HG03460 (cell line): ENCODE results near the gene SLF1.
A peak's percentile ranks its signal among the peaks of the same experiment; 100 is the strongest.

ENCODE experiments used
- ATAC-seq: cut with Tn5 transposase; IDR thresholded peaks from one replicate; pipeline ENCODE4 v1.9.1; 2021; ENCODE audit not compliant: unreplicated experiment

The SLF1 gene

DNA sequence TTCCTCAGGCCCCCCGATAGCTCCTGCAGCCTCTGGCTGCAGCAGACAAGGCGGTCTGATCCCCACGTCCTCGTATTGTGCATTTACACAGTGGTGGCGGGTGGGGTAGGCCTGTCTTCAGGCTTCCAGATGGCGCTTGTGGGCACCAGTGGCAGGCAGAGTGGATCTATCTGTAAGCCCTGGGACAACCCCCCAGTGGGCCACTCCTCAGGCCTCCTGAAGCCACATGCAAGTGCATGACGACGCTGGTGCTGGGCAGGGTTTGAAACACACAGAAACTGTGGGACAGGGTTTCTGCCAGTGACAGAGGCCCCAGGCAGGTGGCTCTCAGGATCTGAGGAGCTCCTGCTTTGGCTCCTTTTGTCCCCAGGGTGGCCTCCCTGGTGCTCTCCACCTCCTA lies 42.0 kb downstream of the SLF1 start:
- no peak for ATAC-seq

GRCh38 chr5:94661086-94661485 lies 42.6 kb downstream of the SLF1 start:
- no peak for ATAC-seq

DNA sequence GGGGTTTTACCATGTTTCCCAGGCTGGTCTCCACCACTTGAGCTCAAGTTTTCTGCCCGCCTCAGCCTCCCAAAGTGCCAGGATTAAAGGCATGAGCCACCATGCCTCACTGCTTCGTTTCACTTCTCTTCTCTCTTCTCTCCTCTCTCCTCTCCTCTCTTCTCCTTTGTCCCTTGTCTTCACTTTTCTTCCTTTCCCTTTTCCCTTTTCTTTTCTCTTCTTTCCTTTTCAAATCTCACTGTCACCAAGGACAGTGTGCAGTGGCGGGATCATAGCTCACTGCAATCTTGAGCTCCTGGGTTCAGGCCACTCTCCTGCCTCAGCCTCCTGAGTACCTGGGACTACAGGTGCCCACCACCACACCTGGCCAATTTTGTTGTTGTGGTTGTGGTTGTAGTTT lies 49.5 kb downstream of the SLF1 start:
- no peak for ATAC-seq

GRCh38 chr5:94670726-94671125 lies 52.3 kb downstream of the SLF1 start:
- no peak for ATAC-seq

GRCh38 chr5:94672746-94673145 lies 54.3 kb downstream of the SLF1 start:
- no peak for ATAC-seq

GRCh38 chr5:94674490-94675382 lies 56.3 kb downstream of the SLF1 start:
- no peak for ATAC-seq

- no peak for ATAC-seq
Measured at GRCh38 chr5:94675965-94676618, 57.6 kb downstream of the SLF1 start.

DNA sequence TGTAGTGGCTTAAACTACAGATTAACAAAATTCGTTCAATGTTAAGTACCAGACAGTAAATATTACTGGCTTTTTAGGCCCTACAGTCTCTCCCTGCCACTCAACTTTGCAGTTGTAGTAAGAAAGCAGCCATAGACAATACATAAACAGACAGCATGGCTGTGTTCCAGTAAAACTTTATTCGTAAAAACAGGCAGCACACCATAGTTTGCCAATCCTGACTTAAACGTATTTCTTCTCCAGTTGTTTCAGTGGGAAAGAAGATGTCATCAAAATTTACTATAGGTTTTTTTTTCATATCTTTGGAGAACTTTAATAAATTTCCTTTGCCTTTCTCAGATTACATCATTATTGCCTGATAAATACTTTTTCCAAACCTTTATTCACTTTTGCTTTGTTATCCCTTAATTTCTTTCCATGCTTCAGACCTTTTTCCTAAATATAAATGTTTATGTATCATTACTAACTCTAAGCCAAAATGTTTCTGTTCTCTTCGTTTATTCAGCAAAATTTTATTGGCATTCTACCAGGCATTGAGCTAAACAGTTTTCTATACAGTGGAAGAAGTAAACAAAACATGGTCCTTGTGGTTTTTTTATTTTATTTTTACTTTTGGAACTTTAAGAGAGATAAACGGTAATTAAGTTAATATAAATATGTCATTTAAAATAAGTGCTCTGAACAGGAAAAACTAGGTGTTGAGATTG lies 64.5 kb downstream of the SLF1 start:
- ATAC-seq, result no peak

GRCh38 chr5:94689908-94690307 lies 71.4 kb downstream of the SLF1 start:
- no peak for ATAC-seq

GRCh38 chr5:94690778-94691177 lies 72.3 kb downstream of the SLF1 start:
- no peak for ATAC-seq

- no peak for ATAC-seq
Measured at GRCh38 chr5:94691291-94691690, 72.8 kb downstream of the SLF1 start.

DNA sequence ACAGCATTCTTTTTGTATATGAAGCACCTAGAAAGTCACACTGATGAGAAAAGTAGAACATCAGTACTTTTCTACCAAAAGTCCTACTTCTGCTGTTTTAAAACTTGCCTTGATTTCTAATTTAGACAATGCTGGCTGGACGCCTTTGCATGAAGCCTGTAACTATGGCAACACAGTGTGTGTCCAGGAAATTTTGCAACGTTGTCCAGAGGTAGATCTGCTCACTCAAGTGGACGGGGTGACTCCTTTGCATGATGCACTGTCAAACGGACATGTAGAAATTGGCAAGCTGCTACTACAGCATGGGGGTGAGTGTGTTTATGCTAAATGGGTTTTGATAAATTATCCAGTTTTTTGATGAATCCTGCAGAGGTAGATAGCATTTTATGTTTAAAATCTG lies 73.5 kb downstream of the SLF1 start:
- ATAC-seq, result no peak

- ATAC-seq, result no peak
Measured at GRCh38 chr5:94692581-94692980, 74.1 kb downstream of the SLF1 start.

DNA sequence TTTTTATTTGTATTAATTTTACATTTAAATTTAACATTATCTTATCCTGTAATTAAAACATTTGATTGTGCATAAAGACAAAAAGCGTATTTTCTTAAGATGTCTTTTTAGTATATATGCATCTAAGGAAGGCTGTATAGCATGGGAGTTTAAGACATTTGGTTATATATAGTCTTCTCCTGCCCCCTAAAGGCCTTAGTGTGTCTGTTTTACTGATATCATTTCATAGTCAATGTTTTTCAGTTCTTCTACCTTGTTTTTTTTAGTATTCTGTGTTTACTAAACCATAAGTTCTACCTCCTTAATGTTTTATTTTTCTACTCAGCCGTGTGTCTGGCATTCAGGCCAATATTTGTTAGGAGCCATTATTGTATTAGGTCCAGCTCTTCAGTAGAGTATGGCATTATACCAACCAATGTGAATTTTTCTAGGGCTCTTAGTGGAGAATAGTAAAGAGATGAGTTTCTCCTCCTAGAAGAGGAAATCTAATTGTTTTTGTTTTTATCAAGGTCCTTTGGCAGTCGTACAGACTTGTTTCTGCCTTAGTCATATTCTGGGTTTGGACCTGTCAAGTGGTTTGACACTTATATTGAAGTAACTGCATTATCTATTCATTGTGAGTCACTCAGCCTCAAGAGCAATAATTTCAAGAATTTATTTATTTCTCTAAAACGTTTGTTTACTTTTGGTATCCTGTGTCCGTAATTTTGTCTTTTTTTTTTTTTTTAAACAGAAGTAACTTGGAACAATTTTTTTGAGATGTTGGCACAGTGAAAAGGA lies 74.8 kb downstream of the SLF1 start:
- ATAC-seq, result peak; percentile 84

DNA sequence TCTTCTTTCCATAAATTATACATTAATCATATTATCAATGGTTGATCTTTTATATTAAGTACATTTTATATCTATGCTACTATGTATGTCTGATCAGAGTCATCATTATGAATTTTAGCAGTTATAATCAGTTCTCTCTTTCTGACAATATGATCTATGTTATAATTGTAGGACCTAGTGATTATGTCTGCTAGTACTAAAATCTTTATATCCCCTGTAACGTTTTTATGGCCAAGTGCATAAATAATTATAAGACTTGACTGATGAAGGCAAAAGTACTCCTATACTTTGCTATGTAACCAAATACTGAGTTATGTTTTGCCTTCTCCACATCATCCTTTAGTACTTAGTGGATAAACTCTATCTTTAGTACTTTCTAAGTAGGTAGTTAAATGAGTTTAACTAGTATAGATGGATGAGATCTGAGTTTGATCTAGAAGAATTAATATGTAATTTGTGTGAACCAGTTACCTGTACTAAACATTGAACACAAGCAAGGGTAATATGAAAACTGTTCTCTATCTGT lies 75.4 kb downstream of the SLF1 start:
- no peak for ATAC-seq

- ATAC-seq, result no peak
Measured at GRCh38 chr5:94694671-94695070, 76.2 kb downstream of the SLF1 start.

- no peak for ATAC-seq
Measured at GRCh38 chr5:94698197-94698596, 79.7 kb downstream of the SLF1 start.

GRCh38 chr5:94699562-94699961 lies 81.1 kb downstream of the SLF1 start:
- no peak for ATAC-seq

- peak; percentile 78 for ATAC-seq
Measured at GRCh38 chr5:94700592-94700991, 82.1 kb downstream of the SLF1 start.

DNA sequence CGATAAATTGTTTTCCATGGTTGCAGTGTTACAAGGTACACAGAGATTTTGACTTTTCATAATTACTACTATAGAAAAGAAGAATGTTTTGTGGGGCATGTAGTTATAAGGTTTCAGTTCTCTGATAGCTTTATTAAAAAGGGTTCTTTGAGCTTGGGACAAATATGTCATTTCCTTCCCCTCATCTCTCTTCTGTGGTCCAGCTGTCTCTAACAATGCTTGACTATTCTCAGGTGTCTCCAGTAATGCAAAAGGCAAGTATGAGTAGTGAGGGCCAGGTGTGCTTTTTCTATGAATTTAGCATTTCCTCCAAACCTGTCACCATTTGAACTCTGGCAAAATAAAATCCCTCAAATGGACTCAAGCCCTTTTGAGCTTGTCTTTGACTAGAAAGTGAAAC lies 84.3 kb downstream of the SLF1 start:
- ATAC-seq, result peak; percentile 71

GRCh38 chr5:94705427-94705826 lies 87.0 kb downstream of the SLF1 start:
- ATAC-seq, result no peak
